B cell (primary cell): Measurements from ENCODE around the gene TMEM50B. TPM values are rescaled to one million over a fixed set of nuclear protein-coding genes. Genes with fewer than 3 reads are reported as not detected.

Experiments
- ATAC-seq: fragments of 200-7000 bp; cut with Tn5 transposase; one replicate; pipeline ENCODE4 v1.10.0; 2021; ENCODE audit warnings: low read depth, mild to moderate bottlenecking, moderate number of reproducible peaks, moderate library complexity
- CTCF ChIA-PET: fragments of 350-600 bp; sonication (Branson Sonifier 250); formaldehyde crosslinking; loops from one replicate; lab custom pipeline; 2021; ENCODE audit warnings: antibody characterized with exemption, inconsistent platforms; lab: Charles Lee
- POLR2A ChIA-PET: fragments of 350-600 bp; sonication (Branson Sonifier 250); formaldehyde crosslinking; loops from one replicate; lab custom pipeline; 2021; ENCODE audit warnings: antibody characterized with exemption; lab: Charles Lee
- DNase-seq: peaks from one replicate; pipeline ENCODE4 v3.0.0; 2013
- H2AFZ ChIP-seq: 2 replicates; pipeline ENCODE4 v1.6.1; 2012; ENCODE audit warnings: mild to moderate bottlenecking, low read depth, low read length; ENCODE audit not compliant: insufficient read depth, poor library complexity, severe bottlenecking
- H3K27ac ChIP-seq, 2 donors: 1 replicate in 1 of 2; 2 replicates in 1 of 2; pipeline ENCODE4 v1.5.1; 2012 to 2013; ENCODE audit warnings: low read length in 2 of 2, mild to moderate bottlenecking in 2 of 2, moderate library complexity in 1 of 2
- H3K27me3 ChIP-seq, 4 experiments: fragments of 200-600 bp in 1 of 4; sonication (generic) in 1 of 4; replicated peaks in 1 of 4; 1 replicate in 2 of 4; 2 replicates in 2 of 4; pipeline versions ENCODE4 v1.6.1 to v1.7.0; 2013 to 2016; ENCODE audit warnings: low read length in 3 of 4, mild to moderate bottlenecking in 2 of 4, mixed read lengths in 1 of 4, moderate library complexity in 1 of 4; ENCODE audit not compliant: insufficient read depth in 4 of 4, control insufficient read depth in 3 of 4; ENCODE audit errors: control extremely low read depth in 1 of 4
- H3K36me3 ChIP-seq, 2 experiments: replicated peaks in 1 of 2; 1 replicate in 1 of 2; 2 replicates in 1 of 2; pipeline versions ENCODE4 v1.6.1 to v1.7.1; 2013; ENCODE audit warnings: low read length in 1 of 2; ENCODE audit not compliant: insufficient read depth in 2 of 2, control insufficient read depth in 1 of 2; ENCODE audit errors: control extremely low read depth in 1 of 2, extremely low read depth in 1 of 2
- H3K4me1 ChIP-seq, 2 donors: fragments of 200-600 bp in 1 of 2; sonication (generic) in 1 of 2; 1 replicate in 1 of 2; 2 replicates in 1 of 2; pipeline versions ENCODE4 v1.5.1 to v1.6.1; 2013 to 2017; ENCODE audit warnings: low read length in 2 of 2; ENCODE audit not compliant: control insufficient read depth in 2 of 2, insufficient read depth in 2 of 2
- H3K4me2 ChIP-seq: replicated peaks from 2 replicates; pipeline ENCODE3; 2012; ENCODE audit warnings: mild to moderate bottlenecking, low read depth, low read length; ENCODE audit not compliant: poor library complexity, severe bottlenecking
- H3K4me3 ChIP-seq, 5 experiments: fragments of 200-600 bp in 1 of 5; sonication (generic) in 1 of 5; 1 replicate in 3 of 5; 2 replicates in 2 of 5; pipeline versions ENCODE4 v1.5.1 to v1.7.0; 2011 to 2016; ENCODE audit warnings: low read length in 4 of 5, mild to moderate bottlenecking in 4 of 5, low read depth in 2 of 5, control low read depth in 1 of 5, moderate library complexity in 1 of 5; ENCODE audit not compliant: insufficient read depth in 1 of 5; ENCODE audit errors: control extremely low read depth in 1 of 5, extremely low read depth in 1 of 5
- H3K79me2 ChIP-seq: fragments of 200-600 bp; sonication (generic); one replicate; pipeline ENCODE4 v1.6.0; 2016; ENCODE audit warnings: low read length; ENCODE audit not compliant: control insufficient read depth, insufficient read depth
- H3K9ac ChIP-seq: fragments of 200-600 bp; sonication (generic); 2 replicates; pipeline ENCODE4 v1.6.1; 2017; ENCODE audit warnings: mild to moderate bottlenecking, low read length, moderate library complexity
- H3K9me3 ChIP-seq, 3 donors: one replicate each; pipeline versions ENCODE4 v1.6.1 to v1.7.1; 2013; ENCODE audit warnings: low read length in 2 of 3; ENCODE audit not compliant: control insufficient read depth in 2 of 3, insufficient read depth in 1 of 3; ENCODE audit errors: control extremely low read depth in 1 of 3
- H4K20me1 ChIP-seq: 2 replicates; pipeline ENCODE4 v1.6.0; 2012; ENCODE audit warnings: mild to moderate bottlenecking, low read length; ENCODE audit not compliant: insufficient read depth, control insufficient read depth, poor library complexity, severe bottlenecking
- H3K27ac Mint-ChIP-seq: one replicate; pipeline ENCODE4 v1.8.0; 2021; ENCODE audit warnings: mixed read lengths
- H3K27me3 Mint-ChIP-seq: one replicate; pipeline ENCODE4 v1.8.0; 2021; ENCODE audit warnings: mixed read lengths
- H3K4me1 Mint-ChIP-seq: one replicate; pipeline ENCODE4 v1.8.0; 2021; ENCODE audit warnings: mixed read lengths
- H3K4me3 Mint-ChIP-seq: one replicate; pipeline ENCODE4 v1.8.0; 2021; ENCODE audit warnings: mixed read lengths
- H3K9me3 Mint-ChIP-seq: one replicate; pipeline ENCODE4 v1.8.0; 2022; ENCODE audit warnings: mixed read lengths; ENCODE audit not compliant: insufficient read depth
- EZH2 ChIP-seq: IDR thresholded peaks from 2 replicates; pipeline ENCODE4 v1.6.1; 2012; ENCODE audit warnings: borderline replicate concordance, low read depth, mild to moderate bottlenecking, moderate library complexity, low read length; ENCODE audit not compliant: insufficient read depth, poor library complexity, severe bottlenecking
- WGBS: methylation state at CpG from one replicate; pipeline ENCODE4 v1.1.5; 2013; ENCODE audit warnings: missing lambda C conversion rate; ENCODE audit not compliant: insufficient coverage; 5-methylcytosine and 5-hydroxymethylcytosine counted together
- intact Hi-C: fragments of 100-400 bp; cut with micrococcal nuclease; formaldehyde crosslinking; loops from one replicate; pipeline ENCODE4 v1.10.0; 2022
- polyA plus RNA-seq: library from polyadenylated mRNA; depleted of rRNA; stranded (reverse); fragments of >200 nt; gene quantifications from 2 replicates; pipeline ENCODE4 v1.2.3, GENCODE V29; 2012
- total RNA-seq, 2 donors: library from RNA; stranded (reverse); fragments of 120-200 nt in 1 of 2; gene quantifications; 1 replicate in 1 of 2; 2 replicates in 1 of 2; pipeline versions ENCODE4 v1.2.3 to v1.2.4, GENCODE V29; 2013 to 2022
- TF ChIP-seq, protein P1 (sequence below): fragments of 200-600 bp; IDR thresholded peaks from one replicate; pipeline ENCODE4 v1.8.0; 2022; ENCODE audit warnings: antibody characterized with exemption, mild to moderate bottlenecking

TMEM50B gene
- total and polyA plus RNA-seq, 2 donors (not counting 1 experiment from before 2014, with no cell fraction given), result 52.6 to 79.5 TPM

DNA sequence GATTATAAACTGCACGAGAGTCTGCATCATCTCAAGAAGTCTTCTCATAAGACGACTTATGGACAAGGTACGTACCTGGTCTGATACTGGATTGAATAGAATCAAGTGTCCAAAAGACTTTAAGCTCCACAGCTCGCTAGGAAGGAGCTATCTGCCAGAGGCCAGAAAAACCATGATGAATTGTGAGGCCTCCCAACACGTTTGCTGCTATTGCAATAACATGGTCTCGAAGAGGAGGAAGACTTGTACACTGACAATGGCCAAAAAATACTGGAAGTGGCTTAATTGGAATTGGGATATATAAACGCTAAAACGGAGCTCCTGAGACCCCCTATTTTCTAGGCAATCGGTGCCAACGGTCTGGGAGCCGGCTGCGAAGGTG lies 11.2 kb upstream of the TMEM50B start:
- peaks cover 10% of the 10 kb centered on the region for H3K4me1 Mint-ChIP-seq
- Histone ChIP-seq H3K27ac (no peak overlapping the region), H3K36me3 (no peaks in the 10 kb centered on the region), H3K27me3 (no peaks in the 10 kb centered on the region), H3K9me3 (no peaks in the 10 kb centered on the region), H3K4me2 (peak overlapping the region; percentile 83), H3K79me2 (no peaks in the 10 kb centered on the region), H3K4me3 (peak overlapping the region; percentile 65 to 87 (median 80)), H3K9ac (peak overlapping the region; percentile 79), H4K20me1 (no peaks in the 10 kb centered on the region), H2AFZ (peak overlapping the region; percentile 91), H3K4me1 (peaks cover 0 to 9% of the 10 kb centered on the region in 2 donors)
- peak overlapping the region; percentile 87 for H3K4me3 Mint-ChIP-seq
- no peaks in the 10 kb centered on the region for H3K27me3 Mint-ChIP-seq
- DNase-seq (no peak), ATAC-seq (no peak)
- WGBS, result 14% methylated on average over 11 of the region's 12 CpGs
- no peaks in the 10 kb centered on the region for H3K9me3 Mint-ChIP-seq
- intact Hi-C loops, result loop anchor here (1.0 to 5.0 kb wide), 6 partner anchors 11 to 764 kb away; partner anchors contain the start of genes ATP5PO, DONSON, GART and SYNJ1
- TF ChIP-seq, protein P1, sequence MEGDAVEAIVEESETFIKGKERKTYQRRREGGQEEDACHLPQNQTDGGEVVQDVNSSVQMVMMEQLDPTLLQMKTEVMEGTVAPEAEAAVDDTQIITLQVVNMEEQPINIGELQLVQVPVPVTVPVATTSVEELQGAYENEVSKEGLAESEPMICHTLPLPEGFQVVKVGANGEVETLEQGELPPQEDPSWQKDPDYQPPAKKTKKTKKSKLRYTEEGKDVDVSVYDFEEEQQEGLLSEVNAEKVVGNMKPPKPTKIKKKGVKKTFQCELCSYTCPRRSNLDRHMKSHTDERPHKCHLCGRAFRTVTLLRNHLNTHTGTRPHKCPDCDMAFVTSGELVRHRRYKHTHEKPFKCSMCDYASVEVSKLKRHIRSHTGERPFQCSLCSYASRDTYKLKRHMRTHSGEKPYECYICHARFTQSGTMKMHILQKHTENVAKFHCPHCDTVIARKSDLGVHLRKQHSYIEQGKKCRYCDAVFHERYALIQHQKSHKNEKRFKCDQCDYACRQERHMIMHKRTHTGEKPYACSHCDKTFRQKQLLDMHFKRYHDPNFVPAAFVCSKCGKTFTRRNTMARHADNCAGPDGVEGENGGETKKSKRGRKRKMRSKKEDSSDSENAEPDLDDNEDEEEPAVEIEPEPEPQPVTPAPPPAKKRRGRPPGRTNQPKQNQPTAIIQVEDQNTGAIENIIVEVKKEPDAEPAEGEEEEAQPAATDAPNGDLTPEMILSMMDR, result no peak
- TF ChIP-seq EZH2, result no peak
- ChIA-PET CTCF (interaction anchor here (0.6 to 1.9 kb wide), 5 partner anchors 10 to 434 kb away, joined by 3 to 18 read pairs (median 5); partner anchors contain the start of gene TMEM50B), POLR2A (interaction anchor here (0.5 to 3.6 kb wide), 6 partner anchors 11 to 260 kb away, joined by 3 to 44 read pairs (median 4); partner anchors contain the start of genes GART, SON and TMEM50B)
- peak overlapping the region; percentile 87 for H3K27ac Mint-ChIP-seq

DNA sequence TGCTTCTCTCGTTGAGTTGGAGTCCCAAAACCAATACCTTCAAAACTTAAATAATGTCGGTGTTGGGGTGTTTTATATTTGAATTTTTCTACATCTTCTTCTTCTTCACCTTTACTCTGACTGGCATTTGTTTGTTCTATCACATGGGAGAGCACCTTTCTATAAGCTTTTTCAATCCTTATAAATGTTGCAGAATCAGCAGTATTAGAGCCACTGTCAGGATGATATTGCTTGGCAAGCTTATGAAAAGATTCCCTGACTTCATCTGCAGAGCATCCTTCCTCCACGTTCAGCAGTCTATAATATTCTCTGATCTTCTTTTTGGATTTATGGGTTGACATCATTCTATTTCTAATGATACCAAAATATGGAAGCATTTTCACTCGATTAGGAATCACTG lies 9.2 kb upstream of the TMEM50B start:
- Mint-ChIP-seq H3K9me3 (no peaks in the 10 kb centered on the region), H3K27me3 (no peaks in the 10 kb centered on the region), H3K27ac (no peak overlapping the region), H3K4me3 (no peak overlapping the region), H3K4me1 (peaks cover 10% of the 10 kb centered on the region)
- Histone ChIP-seq H3K4me2 (no peak overlapping the region), H3K9ac (no peak overlapping the region), H3K4me3 (no peak overlapping the region), H3K27ac (no peak overlapping the region), H3K9me3 (no peaks in the 10 kb centered on the region), H3K4me1 (peaks cover 0 to 9% of the 10 kb centered on the region in 2 donors), H4K20me1 (no peaks in the 10 kb centered on the region), H3K36me3 (no peaks in the 10 kb centered on the region), H3K27me3 (no peaks in the 10 kb centered on the region), H3K79me2 (no peaks in the 10 kb centered on the region), H2AFZ (no peak overlapping the region)
- no peak for TF ChIP-seq EZH2
- TF ChIP-seq, protein P1, result no peak
- ChIA-PET CTCF (interaction anchor here (1.3 kb wide), 1 partner anchor 8 kb away, joined by 4 read pairs; no protein-coding TSS in a partner anchor), POLR2A (interaction anchor here (3.6 kb wide), 1 partner anchor 9 kb away, joined by 44 read pairs; the partner anchor contains the start of gene TMEM50B)
- intact Hi-C loops, result no loop called here
- DNase-seq (no peak), ATAC-seq (no peak)
- no CpG with 5 or more reads among the region's 4 CpGs for WGBS
